Activated T-cell treated with anti-CD3 and anti-CD28 coated beads, Interleukin-2, amount 50 U/mL, for 48 hours (primary cell): ENCODE results near the gene FGF1.
A peak's percentile ranks its signal among the peaks of the same experiment; 100 is the strongest.

Experiments
- DNase-seq, 2 experiments: peaks; one replicate each; pipeline ENCODE4 v3.0.0-alpha.2; 2020

Gene FGF1

GRCh38 chr5:142685418-142686209 lies at the start of gene FGF1:
Gene FGF1 (minus strand): TSS chr5:142686090. CDS start chr5:142614127, 71,963 bp downstream.
- DNase-seq, result no peak

DNA sequence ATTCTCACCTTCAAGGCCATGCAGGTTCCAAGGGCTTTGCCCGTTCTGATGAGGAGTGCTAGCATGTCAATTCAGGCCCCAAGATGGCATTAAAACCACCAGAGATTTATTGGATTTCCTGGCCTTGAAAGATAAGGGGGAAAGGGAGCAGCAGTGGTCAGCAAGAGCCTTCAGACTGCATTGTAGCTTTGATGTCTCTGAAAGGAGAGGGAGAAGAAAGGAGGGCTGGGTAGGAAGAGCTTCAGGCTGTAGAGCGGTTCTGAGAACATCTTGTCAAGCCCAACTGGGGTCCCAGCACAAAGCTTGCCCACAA lies 41.8 kb upstream of the FGF1 start:
- no peak for DNase-seq

GRCh38 chr5:142726188-142726731 lies 40.4 kb upstream of the FGF1 start:
- no peak for DNase-seq

- DNase-seq, result no peak
These were observed 39.6 kb upstream of the FGF1 start for GRCh38 chr5:142725231-142726187.

GRCh38 chr5:142724821-142725220 lies 38.9 kb upstream of the FGF1 start:
- DNase-seq, result no peak

- DNase-seq, result no peak
These were observed 37.0 kb upstream of the FGF1 start for GRCh38 chr5:142722896-142723295.

- DNase-seq, result no peak
These were observed 36.3 kb upstream of the FGF1 start for GRCh38 chr5:142722146-142722545.

DNA sequence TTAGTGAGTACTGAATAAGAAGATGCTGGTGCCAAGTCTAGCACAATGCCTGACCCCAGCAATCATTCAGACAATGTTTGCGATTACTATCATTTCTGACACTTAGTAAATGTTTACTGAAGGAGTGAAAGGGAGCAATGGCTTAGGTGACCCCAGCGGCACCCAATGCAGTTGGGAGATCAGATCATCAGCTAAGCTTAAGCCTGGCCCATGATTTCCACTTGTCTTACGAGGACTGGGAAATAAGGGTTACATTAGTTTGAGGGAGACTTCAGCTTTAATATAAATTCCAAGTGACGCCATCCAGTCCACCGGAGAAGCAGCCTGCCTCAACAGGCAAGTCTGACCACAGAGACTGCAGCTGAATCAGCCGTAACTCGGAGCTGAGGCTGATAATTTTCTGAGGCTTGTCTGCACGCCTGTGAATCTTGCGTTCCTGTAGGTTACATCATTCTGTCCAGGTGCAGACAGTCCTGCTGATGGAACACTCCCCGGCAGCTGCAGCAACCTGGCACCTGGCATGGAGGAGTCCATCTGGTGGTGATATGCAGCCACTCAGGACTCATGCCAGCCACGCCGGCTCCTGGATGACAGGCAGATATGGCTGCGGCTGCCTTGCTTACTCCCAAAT lies 34.9 kb upstream of the FGF1 start:
- DNase-seq, result no peak

GRCh38 chr5:142719836-142720370 lies 34.0 kb upstream of the FGF1 start:
- no peak for DNase-seq

GRCh38 chr5:142717582-142718215 lies 31.8 kb upstream of the FGF1 start:
- no peak for DNase-seq

DNA sequence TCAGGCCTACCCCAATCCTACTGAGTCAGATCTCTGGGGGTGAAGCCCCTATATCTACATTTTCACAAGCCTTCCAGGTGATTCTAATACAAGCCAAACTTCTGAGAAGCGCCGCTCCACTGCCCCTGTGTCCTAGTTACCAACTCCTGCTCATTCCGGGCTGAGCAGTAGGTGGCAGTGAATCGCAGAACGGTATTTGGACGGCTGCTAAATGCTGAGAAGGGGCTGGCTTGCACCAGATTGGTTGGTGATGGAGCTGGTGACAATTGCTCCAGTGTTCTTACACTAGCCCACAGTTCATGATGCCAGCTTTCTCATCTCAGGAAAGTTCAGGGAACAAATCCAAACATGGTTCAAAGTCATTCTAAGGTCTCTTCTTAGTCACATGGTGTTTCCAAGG lies 31.1 kb upstream of the FGF1 start:
- DNase-seq, result peak; percentile 50 to 57

- no peak for DNase-seq
These were observed 29.4 kb upstream of the FGF1 start for GRCh38 chr5:142715291-142715690.

DNA sequence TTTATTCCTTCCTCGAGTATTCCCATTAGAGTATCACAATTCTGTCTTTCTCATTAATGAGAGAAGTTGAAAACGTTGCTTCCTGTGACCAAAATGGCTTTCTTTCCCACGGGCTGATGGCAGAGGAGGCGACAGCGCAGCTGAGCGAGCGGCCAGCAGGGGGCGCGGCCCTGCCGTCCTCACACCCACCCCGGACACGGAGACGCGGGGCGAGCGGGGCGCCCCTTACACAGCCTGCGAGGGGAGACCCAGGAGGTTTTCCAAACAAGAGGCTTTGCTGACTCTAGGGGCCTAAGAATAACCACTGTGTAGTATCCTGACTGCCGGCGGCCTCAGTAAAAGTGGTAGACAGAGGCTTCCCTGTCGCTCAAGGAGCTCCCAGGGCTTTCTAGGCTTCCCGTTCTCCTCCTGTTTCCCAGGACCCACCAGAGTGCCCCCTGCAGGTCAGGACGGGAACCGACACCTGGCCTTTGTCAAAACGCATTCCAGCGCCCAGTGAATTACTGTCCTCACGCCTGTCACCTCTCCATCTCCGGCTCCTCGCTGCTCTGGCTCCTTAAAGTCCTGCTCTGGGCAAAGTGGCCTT lies 27.3 kb upstream of the FGF1 start:
- DNase-seq, result peak; percentile 94

GRCh38 chr5:142703153-142703552 lies 17.3 kb upstream of the FGF1 start:
- DNase-seq, result no peak

- DNase-seq, result no peak
These were observed 15.9 kb upstream of the FGF1 start for GRCh38 chr5:142701673-142702311.

- DNase-seq, result no peak
These were observed 14.7 kb upstream of the FGF1 start for GRCh38 chr5:142700566-142700965.

DNA sequence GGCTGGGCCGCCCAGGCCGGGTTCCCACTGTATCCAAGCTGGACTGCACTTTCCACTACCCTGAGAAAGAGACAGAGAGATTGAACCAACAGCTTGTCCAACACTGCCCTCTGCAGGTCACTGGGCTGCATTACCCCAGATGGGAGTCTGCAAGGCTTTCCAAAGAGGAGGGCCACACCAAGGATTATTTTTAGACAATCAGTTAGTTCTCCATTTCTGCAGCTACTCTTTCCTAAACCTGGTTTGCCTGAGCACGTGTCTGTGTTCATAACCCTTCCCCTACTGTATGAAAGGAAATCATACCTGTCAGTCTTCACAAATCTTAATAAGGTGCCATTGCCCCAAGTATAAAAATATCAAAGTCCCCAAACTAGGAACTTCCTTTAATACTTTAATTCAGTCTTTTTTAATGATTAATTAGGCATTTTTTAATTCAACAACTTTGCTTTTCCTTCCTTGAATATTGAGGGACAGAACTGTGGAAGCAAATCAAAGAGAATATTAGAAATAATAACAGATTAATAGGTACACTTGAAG lies 13.4 kb upstream of the FGF1 start:
- peak; percentile 88 to 89 for DNase-seq

DNA sequence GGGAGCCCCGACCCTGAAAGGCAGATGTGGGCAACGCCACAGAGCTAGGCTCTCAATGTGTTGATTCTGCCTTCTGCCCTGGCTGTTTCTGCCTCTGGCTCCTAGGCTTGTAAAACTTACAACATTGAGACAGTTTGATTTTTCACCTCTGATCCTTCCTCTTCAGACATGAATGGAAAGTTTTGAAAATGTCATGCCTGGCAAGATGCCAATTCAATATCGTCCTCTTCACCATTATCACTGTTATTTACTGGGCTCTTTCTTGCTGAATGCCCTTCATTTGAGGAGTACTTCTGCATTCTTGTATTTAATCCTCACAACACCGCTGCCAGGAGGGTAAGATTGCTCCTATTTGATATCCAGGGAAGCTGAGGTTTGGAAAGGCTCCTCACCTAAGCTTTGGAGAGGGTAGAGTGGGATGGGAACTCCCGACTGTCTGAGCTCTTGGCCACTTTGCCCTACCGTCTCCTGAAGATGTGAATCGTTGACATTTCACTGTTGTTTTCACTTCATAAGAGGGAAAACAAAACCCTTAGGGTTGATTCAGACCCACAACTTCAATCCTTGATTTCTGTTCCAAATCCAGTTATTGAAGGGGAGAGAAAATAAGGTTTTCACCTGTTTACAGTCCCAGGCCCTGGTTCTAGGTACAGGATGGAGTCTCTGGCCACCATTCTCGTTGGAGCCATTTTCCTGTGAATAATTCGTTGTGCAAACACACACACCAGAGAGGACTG lies 12.7 kb upstream of the FGF1 start:
- no peak for DNase-seq

- DNase-seq, result no peak
These were observed 11.7 kb upstream of the FGF1 start for GRCh38 chr5:142697356-142698255.
